ENCODE results near the gene JCHAIN.

JCHAIN gene

GRCh38 chr4:70674191-70674590 is 7.9 kb upstream of the JCHAIN start:
- no peaks in the 10 kb centered on the region for H3K9me2 ChIP-seq (replicated peaks; ENCODE audit: low read depth, low read length)
- H3F3A ChIP-seq (ENCODE audit: low read depth): peaks cover 5% of the 10 kb centered on the region; the same call in 1 of the 2 replicates
- H3K9ac ChIP-seq (ENCODE audit: low read depth, low read length, poor library complexity, severe bottlenecking): no peak overlapping the region
- TF ChIP-seq, protein P1, sequence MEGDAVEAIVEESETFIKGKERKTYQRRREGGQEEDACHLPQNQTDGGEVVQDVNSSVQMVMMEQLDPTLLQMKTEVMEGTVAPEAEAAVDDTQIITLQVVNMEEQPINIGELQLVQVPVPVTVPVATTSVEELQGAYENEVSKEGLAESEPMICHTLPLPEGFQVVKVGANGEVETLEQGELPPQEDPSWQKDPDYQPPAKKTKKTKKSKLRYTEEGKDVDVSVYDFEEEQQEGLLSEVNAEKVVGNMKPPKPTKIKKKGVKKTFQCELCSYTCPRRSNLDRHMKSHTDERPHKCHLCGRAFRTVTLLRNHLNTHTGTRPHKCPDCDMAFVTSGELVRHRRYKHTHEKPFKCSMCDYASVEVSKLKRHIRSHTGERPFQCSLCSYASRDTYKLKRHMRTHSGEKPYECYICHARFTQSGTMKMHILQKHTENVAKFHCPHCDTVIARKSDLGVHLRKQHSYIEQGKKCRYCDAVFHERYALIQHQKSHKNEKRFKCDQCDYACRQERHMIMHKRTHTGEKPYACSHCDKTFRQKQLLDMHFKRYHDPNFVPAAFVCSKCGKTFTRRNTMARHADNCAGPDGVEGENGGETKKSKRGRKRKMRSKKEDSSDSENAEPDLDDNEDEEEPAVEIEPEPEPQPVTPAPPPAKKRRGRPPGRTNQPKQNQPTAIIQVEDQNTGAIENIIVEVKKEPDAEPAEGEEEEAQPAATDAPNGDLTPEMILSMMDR (conservative IDR thresholded peaks at IDR 0.05; ENCODE audit: low read length): no peak
- no peak for TF ChIP-seq EZH2phosphoT487 (IDR thresholded peaks at IDR 0.05; ENCODE audit: borderline replicate concordance)
- H3K79me2 ChIP-seq (ENCODE audit: insufficient read depth, low read length): no peaks in the 10 kb centered on the region
- H3K4me2 ChIP-seq (ENCODE audit: low read depth, low read length, poor library complexity, severe bottlenecking): no peak overlapping the region
- no peaks in the 10 kb centered on the region for H3K27me3 ChIP-seq (ENCODE audit: insufficient read depth, low read length, poor library complexity, severe bottlenecking)
- no peak overlapping the region for H3K4me3 ChIP-seq (ENCODE audit: low read length, poor library complexity, severe bottlenecking)
- no peaks in the 10 kb centered on the region for H4K20me1 ChIP-seq (ENCODE audit: insufficient read depth, low read length, poor library complexity, severe bottlenecking)
- peaks cover 26% of the 10 kb centered on the region for H3K4me1 ChIP-seq (ENCODE audit: insufficient read depth, low read length, poor library complexity, severe bottlenecking)
- H3K36me3 ChIP-seq (ENCODE audit: insufficient read depth, low read length): no peaks in the 10 kb centered on the region
- no peak overlapping the region for H2AFZ ChIP-seq (ENCODE audit: low read length)
- no peaks in the 10 kb centered on the region for H3K9me3 ChIP-seq (ENCODE audit: insufficient read depth, low read depth, low read length)

DNA sequence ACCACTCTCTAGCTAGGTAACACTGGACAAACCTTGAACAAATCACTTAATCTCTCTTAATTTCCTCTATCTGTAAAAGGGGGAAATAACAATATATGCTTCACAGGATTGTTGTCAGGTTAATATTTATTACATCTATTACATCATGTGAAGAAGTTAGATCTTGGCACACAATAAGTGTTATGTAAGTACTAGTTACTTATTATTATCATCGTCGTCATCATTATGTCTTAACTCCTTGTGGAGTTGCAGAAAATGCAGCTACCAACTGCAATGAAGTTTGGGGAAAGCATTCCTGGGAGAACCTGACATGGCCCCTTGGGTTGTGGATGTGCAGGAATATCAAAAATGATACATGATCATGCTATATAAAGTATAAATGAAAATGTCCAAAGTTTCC is 4.8 kb upstream of the JCHAIN start:
- no peak overlapping the region for H3K9ac ChIP-seq (ENCODE audit: low read depth, low read length, poor library complexity, severe bottlenecking)
- H2AFZ ChIP-seq (ENCODE audit: low read length): no peak overlapping the region
- no peak for TF ChIP-seq EZH2phosphoT487 (IDR thresholded peaks at IDR 0.05; ENCODE audit: borderline replicate concordance)
- TF ChIP-seq, protein P1 (conservative IDR thresholded peaks at IDR 0.05; ENCODE audit: low read length): no peak
- no peak overlapping the region for H3K4me2 ChIP-seq (ENCODE audit: low read depth, low read length, poor library complexity, severe bottlenecking)
- H3K79me2 ChIP-seq (ENCODE audit: insufficient read depth, low read length): no peaks in the 10 kb centered on the region
- no peaks in the 10 kb centered on the region for H3K9me2 ChIP-seq (replicated peaks; ENCODE audit: low read depth, low read length)
- H3K27me3 ChIP-seq (ENCODE audit: insufficient read depth, low read length, poor library complexity, severe bottlenecking): no peaks in the 10 kb centered on the region
- no peaks in the 10 kb centered on the region for H4K20me1 ChIP-seq (ENCODE audit: insufficient read depth, low read length, poor library complexity, severe bottlenecking)
- no peaks in the 10 kb centered on the region for H3K9me3 ChIP-seq (ENCODE audit: insufficient read depth, low read depth, low read length)
- no peaks in the 10 kb centered on the region for H3K36me3 ChIP-seq (ENCODE audit: insufficient read depth, low read length)
- peaks cover 8% of the 10 kb centered on the region for H3K4me1 ChIP-seq (ENCODE audit: insufficient read depth, low read length, poor library complexity, severe bottlenecking)
- H3F3A ChIP-seq (ENCODE audit: low read depth): no peaks in the 10 kb centered on the region
- H3K4me3 ChIP-seq (ENCODE audit: low read length, poor library complexity, severe bottlenecking): no peak overlapping the region

- Histone ChIP-seq H3K27me3 (ENCODE audit: insufficient read depth, low read length, poor library complexity, severe bottlenecking) (no peaks in the 10 kb centered on the region), H3K36me3 (ENCODE audit: insufficient read depth, low read length) (no peaks in the 10 kb centered on the region), H2AFZ (ENCODE audit: low read length) (no peak overlapping the region), H3K4me2 (ENCODE audit: low read depth, low read length, poor library complexity, severe bottlenecking) (no peak overlapping the region), H3K9me3 (ENCODE audit: insufficient read depth, low read depth, low read length) (no peaks in the 10 kb centered on the region), H3K4me3 (ENCODE audit: low read length, poor library complexity, severe bottlenecking) (no peak overlapping the region), H3F3A (ENCODE audit: low read depth) (no peaks in the 10 kb centered on the region), H3K79me2 (ENCODE audit: insufficient read depth, low read length) (no peaks in the 10 kb centered on the region), H3K9me2 (replicated peaks; ENCODE audit: low read depth, low read length) (no peaks in the 10 kb centered on the region), H3K9ac (ENCODE audit: low read depth, low read length, poor library complexity, severe bottlenecking) (no peak overlapping the region), H4K20me1 (ENCODE audit: insufficient read depth, low read length, poor library complexity, severe bottlenecking) (no peaks in the 10 kb centered on the region), H3K4me1 (ENCODE audit: insufficient read depth, low read length, poor library complexity, severe bottlenecking) (peaks cover 8% of the 10 kb centered on the region)
- no peak for TF ChIP-seq EZH2phosphoT487 (IDR thresholded peaks at IDR 0.05; ENCODE audit: borderline replicate concordance)
- TF ChIP-seq, protein P1 (conservative IDR thresholded peaks at IDR 0.05; ENCODE audit: low read length): no peak
These were observed 4.2 kb upstream of the JCHAIN start for GRCh38 chr4:70670332-70671014.
